Stomach smooth muscle (tissue), 2 donors: Measurements from ENCODE around the gene ASXL2.
"Not testable (repeated sequence)": the region's sequence is repeated elsewhere in the genome, so short reads cannot be mapped to it uniquely, and the experiment has no call there.

Experiments
- H3K27ac ChIP-seq: one replicate; pipeline ENCODE4 v1.7.0; 2013; ENCODE audit warnings: mild to moderate bottlenecking, low read length, inconsistent platforms
- H3K27me3 ChIP-seq, 2 donors: one replicate each; pipeline ENCODE4 v1.7.0; 2013; ENCODE audit warnings: low read length in 2 of 2; ENCODE audit not compliant: insufficient read depth in 2 of 2, control insufficient read depth in 1 of 2
- H3K36me3 ChIP-seq, 2 donors: one replicate each; pipeline ENCODE4 v1.7.0; 2013; ENCODE audit warnings: low read length in 2 of 2; ENCODE audit not compliant: control insufficient read depth in 2 of 2, insufficient read depth in 2 of 2
- H3K4me1 ChIP-seq: one replicate; pipeline ENCODE4 v1.7.0; 2013; ENCODE audit warnings: low read length; ENCODE audit not compliant: control insufficient read depth, insufficient read depth
- H3K4me3 ChIP-seq, 2 donors: one replicate each; pipeline ENCODE4 v1.7.0; 2013; ENCODE audit warnings: low read length in 2 of 2
- H3K9ac ChIP-seq, 2 donors: one replicate each; pipeline ENCODE4 v1.7.0; 2013; ENCODE audit warnings: low read length in 2 of 2, mild to moderate bottlenecking in 1 of 2
- H3K9me3 ChIP-seq, 2 donors: one replicate each; pipeline ENCODE4 v1.7.0; 2013; ENCODE audit warnings: low read length in 2 of 2; ENCODE audit not compliant: control insufficient read depth in 2 of 2
- donor health status: healthy.
- donor health status: Pancreatic carcinoma.

Gene ASXL2

GRCh38 chr2:25854613-25855012 is 23.7 kb downstream of the ASXL2 start:
- H3K4me1 ChIP-seq, result peaks cover 2% of the 10 kb centered on the region
- H3K27me3 ChIP-seq, result no peaks in the 10 kb centered on the region
- no peak overlapping the region for H3K4me3 ChIP-seq
- H3K9me3 ChIP-seq, result no peaks in the 10 kb centered on the region
- no peak overlapping the region for H3K9ac ChIP-seq
- no peak overlapping the region for H3K27ac ChIP-seq
- no peaks in the 10 kb centered on the region for H3K36me3 ChIP-seq

- H3K4me1 ChIP-seq, result peaks cover 2% of the 10 kb centered on the region
Observed at GRCh38 chr2:25853038-25853638, 25.1 kb downstream of the ASXL2 start.

GRCh38 chr2:25851740-25852503 is 26.4 kb downstream of the ASXL2 start:
- H3K4me1 ChIP-seq, result peaks cover 2% of the 10 kb centered on the region
- no peaks in the 10 kb centered on the region for H3K27me3 ChIP-seq
- no peaks in the 10 kb centered on the region for H3K36me3 ChIP-seq
- H3K9me3 ChIP-seq, result no peaks in the 10 kb centered on the region
- no peak overlapping the region for H3K27ac ChIP-seq
- no peak overlapping the region for H3K4me3 ChIP-seq
- H3K9ac ChIP-seq, result no peak overlapping the region

More at GRCh38 chr2:25853038-25853638, 25.1 kb downstream of the ASXL2 start:
- no peak overlapping the region for H3K4me3 ChIP-seq
- H3K27me3 ChIP-seq, result no peaks in the 10 kb centered on the region
- H3K9ac ChIP-seq, result no peak overlapping the region
- no peaks in the 10 kb centered on the region for H3K9me3 ChIP-seq
- H3K27ac ChIP-seq, result no peak overlapping the region
- H3K36me3 ChIP-seq, result no peaks in the 10 kb centered on the region

GRCh38 chr2:25850400-25850799 is 27.9 kb downstream of the ASXL2 start:
- H3K36me3 ChIP-seq, H3K9me3 ChIP-seq, H3K27ac ChIP-seq, H3K4me1 ChIP-seq, H3K4me3 ChIP-seq, H3K27me3 ChIP-seq, H3K9ac ChIP-seq: not testable (repeated sequence)

GRCh38 chr2:25849350-25849749 is 28.9 kb downstream of the ASXL2 start:
- H3K4me3 ChIP-seq, H3K9me3 ChIP-seq, H3K27me3 ChIP-seq, H3K27ac ChIP-seq, H3K4me1 ChIP-seq, H3K9ac ChIP-seq, H3K36me3 ChIP-seq: not testable (repeated sequence)

- Histone ChIP-seq H3K9ac (no peak overlapping the region), H3K9me3 (no peaks in the 10 kb centered on the region), H3K4me3 (no peak overlapping the region), H3K36me3 (peaks cover 0 to 2% of the 10 kb centered on the region in 2 donors), H3K27ac (no peak overlapping the region), H3K4me1 (no peaks in the 10 kb centered on the region), H3K27me3 (no peaks in the 10 kb centered on the region)
Observed at GRCh38 chr2:25845843-25846505, 32.3 kb downstream of the ASXL2 start.

- Histone ChIP-seq H3K4me1 (no peaks in the 10 kb centered on the region), H3K9me3 (no peaks in the 10 kb centered on the region), H3K36me3 (peaks cover 0 to 2% of the 10 kb centered on the region in 2 donors), H3K4me3 (no peak overlapping the region), H3K27ac (no peak overlapping the region), H3K9ac (no peak overlapping the region), H3K27me3 (no peaks in the 10 kb centered on the region)
Observed at GRCh38 chr2:25844089-25844488, 34.2 kb downstream of the ASXL2 start.

- Histone ChIP-seq H3K36me3 (peaks cover 0 to 2% of the 10 kb centered on the region in 2 donors), H3K27me3 (no peaks in the 10 kb centered on the region), H3K9ac (no peak overlapping the region), H3K27ac (no peak overlapping the region), H3K9me3 (no peaks in the 10 kb centered on the region), H3K4me3 (no peak overlapping the region), H3K4me1 (no peaks in the 10 kb centered on the region)
Observed at GRCh38 chr2:25842155-25842554, 36.1 kb downstream of the ASXL2 start.

- no peak overlapping the region for H3K27ac ChIP-seq
Observed at GRCh38 chr2:25838152-25838756, 40.0 kb downstream of the ASXL2 start.

GRCh38 chr2:25835906-25836305 is 42.4 kb downstream of the ASXL2 start:
- H3K9ac ChIP-seq, result no peak overlapping the region

More at GRCh38 chr2:25838152-25838756, 40.0 kb downstream of the ASXL2 start:
- H3K27me3 ChIP-seq, result no peaks in the 10 kb centered on the region
- no peak overlapping the region for H3K9ac ChIP-seq
- no peak overlapping the region for H3K4me3 ChIP-seq
- no peaks in the 10 kb centered on the region for H3K9me3 ChIP-seq
- no peaks in the 10 kb centered on the region for H3K4me1 ChIP-seq
- H3K36me3 ChIP-seq, result peaks cover 0 to 2% of the 10 kb centered on the region in 2 donors

More at GRCh38 chr2:25835906-25836305, 42.4 kb downstream of the ASXL2 start:
- Histone ChIP-seq H3K4me3 (no peak overlapping the region), H3K9me3 (peaks cover 0 to 5% of the 10 kb centered on the region in 2 donors), H3K27ac (no peak overlapping the region), H3K36me3 (peaks cover 0 to 2% of the 10 kb centered on the region in 2 donors), H3K4me1 (no peaks in the 10 kb centered on the region), H3K27me3 (no peaks in the 10 kb centered on the region)
